ENCODE data around the gene PDX1. TPM values are rescaled to one million over a fixed set of nuclear protein-coding genes. Genes with fewer than 3 reads are reported as not detected.

PDX1 gene
- total and polyA plus RNA-seq, 2 of the 13 experiments (the other 11 are each of a cell fraction or from before 2014, with no cell fraction given): 0.07 TPM; not detected in 1

DNA sequence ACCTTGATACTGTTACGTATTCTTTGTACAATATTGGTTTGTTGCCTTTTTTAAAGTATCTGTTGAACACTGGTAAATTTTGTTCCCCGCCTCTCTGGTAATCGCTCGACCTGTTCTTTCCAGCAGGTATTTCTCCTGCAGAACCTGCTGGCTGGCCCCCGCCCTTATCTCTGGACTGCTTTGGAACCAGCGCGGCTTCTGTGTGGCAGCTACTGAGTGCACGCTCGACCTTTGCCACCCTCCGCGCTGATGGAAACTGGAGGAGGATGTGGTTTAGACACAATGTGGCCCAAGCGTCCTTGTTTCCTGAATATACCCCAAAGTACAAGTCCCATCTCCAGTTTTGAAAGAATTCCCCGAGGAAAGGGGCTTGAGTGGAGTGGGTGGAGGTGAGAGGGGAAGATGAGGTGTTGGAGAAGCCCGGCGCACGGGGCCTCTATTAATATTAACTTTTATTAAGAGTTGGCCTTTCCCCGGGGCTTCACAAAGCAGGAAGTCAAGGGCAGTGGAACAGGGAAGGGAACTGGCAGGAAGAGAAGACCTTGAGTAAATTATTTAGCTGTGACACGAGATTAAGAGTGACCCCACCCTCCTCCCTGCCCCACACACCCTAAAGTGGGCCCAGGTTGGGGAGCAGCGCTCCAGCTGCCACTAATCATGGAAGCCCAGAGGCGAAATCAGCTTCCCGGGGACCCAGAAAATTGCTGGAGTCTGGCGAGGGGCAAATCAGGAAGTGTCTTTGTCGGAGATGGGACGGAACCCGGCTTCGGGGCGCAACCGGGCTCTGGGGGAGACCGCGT lies 33.3 kb downstream of the PDX1 start (continued):
- TF ChIP-seq, protein P1, sequence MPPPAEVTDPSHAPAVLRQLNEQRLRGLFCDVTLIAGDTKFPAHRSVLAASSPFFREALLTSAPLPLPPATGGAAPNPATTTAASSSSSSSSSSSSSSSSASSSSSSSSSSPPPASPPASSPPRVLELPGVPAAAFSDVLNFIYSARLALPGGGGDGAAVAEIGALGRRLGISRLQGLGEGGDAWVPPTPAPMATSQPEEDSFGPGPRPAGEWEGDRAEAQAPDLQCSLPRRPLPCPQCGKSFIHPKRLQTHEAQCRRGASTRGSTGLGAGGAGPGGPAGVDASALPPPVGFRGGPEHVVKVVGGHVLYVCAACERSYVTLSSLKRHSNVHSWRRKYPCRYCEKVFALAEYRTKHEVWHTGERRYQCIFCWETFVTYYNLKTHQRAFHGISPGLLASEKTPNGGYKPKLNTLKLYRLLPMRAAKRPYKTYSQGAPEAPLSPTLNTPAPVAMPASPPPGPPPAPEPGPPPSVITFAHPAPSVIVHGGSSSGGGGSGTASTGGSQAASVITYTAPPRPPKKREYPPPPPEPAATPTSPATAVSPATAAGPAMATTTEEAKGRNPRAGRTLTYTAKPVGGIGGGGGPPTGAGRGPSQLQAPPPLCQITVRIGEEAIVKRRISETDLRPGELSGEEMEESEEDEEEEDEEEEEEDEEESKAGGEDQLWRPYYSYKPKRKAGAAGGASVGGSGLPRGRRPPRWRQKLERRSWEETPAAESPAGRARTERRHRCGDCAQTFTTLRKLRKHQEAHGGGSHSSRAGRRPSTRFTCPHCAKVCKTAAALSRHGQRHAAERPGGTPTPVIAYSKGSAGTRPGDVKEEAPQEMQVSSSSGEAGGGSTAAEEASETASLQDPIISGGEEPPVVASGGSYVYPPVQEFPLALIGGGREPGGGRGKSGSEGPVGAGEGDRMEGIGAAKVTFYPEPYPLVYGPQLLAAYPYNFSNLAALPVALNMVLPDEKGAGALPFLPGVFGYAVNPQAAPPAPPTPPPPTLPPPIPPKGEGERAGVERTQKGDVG (CRISPR knock-in tag; IDR thresholded peaks at IDR 0.05; ENCODE audit: borderline replicate concordance): no peak
- 0 out of 2 replicates have a peak, but pooled peaks have one; percentile 8 for TF ChIP-seq BHLHE40 (IDR thresholded peaks at IDR 0.05; ENCODE audit: low read length)
- TF ChIP-seq, protein P2, sequence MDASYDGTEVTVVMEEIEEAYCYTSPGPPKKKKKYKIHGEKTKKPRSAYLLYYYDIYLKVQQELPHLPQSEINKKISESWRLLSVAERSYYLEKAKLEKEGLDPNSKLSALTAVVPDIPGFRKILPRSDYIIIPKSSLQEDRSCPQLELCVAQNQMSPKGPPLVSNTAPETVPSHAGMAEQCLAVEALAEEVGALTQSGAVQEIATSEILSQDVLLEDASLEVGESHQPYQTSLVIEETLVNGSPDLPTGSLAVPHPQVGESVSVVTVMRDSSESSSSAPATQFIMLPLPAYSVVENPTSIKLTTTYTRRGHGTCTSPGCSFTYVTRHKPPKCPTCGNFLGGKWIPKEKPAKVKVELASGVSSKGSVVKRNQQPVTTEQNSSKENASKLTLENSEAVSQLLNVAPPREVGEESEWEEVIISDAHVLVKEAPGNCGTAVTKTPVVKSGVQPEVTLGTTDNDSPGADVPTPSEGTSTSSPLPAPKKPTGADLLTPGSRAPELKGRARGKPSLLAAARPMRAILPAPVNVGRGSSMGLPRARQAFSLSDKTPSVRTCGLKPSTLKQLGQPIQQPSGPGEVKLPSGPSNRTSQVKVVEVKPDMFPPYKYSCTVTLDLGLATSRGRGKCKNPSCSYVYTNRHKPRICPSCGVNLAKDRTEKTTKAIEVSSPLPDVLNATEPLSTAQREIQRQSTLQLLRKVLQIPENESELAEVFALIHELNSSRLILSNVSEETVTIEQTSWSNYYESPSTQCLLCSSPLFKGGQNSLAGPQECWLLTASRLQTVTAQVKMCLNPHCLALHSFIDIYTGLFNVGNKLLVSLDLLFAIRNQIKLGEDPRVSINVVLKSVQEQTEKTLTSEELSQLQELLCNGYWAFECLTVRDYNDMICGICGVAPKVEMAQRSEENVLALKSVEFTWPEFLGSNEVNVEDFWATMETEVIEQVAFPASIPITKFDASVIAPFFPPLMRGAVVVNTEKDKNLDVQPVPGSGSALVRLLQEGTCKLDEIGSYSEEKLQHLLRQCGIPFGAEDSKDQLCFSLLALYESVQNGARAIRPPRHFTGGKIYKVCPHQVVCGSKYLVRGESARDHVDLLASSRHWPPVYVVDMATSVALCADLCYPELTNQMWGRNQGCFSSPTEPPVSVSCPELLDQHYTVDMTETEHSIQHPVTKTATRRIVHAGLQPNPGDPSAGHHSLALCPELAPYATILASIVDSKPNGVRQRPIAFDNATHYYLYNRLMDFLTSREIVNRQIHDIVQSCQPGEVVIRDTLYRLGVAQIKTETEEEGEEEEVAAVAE (CRISPR knock-in tag; IDR thresholded peaks at IDR 0.05; ENCODE audit: borderline replicate concordance): no peak
- TF ChIP-seq, protein P3, sequence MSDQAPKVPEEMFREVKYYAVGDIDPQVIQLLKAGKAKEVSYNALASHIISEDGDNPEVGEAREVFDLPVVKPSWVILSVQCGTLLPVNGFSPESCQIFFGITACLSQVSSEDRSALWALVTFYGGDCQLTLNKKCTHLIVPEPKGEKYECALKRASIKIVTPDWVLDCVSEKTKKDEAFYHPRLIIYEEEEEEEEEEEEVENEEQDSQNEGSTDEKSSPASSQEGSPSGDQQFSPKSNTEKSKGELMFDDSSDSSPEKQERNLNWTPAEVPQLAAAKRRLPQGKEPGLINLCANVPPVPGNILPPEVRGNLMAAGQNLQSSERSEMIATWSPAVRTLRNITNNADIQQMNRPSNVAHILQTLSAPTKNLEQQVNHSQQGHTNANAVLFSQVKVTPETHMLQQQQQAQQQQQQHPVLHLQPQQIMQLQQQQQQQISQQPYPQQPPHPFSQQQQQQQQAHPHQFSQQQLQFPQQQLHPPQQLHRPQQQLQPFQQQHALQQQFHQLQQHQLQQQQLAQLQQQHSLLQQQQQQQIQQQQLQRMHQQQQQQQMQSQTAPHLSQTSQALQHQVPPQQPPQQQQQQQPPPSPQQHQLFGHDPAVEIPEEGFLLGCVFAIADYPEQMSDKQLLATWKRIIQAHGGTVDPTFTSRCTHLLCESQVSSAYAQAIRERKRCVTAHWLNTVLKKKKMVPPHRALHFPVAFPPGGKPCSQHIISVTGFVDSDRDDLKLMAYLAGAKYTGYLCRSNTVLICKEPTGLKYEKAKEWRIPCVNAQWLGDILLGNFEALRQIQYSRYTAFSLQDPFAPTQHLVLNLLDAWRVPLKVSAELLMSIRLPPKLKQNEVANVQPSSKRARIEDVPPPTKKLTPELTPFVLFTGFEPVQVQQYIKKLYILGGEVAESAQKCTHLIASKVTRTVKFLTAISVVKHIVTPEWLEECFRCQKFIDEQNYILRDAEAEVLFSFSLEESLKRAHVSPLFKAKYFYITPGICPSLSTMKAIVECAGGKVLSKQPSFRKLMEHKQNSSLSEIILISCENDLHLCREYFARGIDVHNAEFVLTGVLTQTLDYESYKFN (CRISPR knock-in tag; conservative IDR thresholded peaks at IDR 0.05): peak; percentile 42; the same call in 1 of the 2 replicates
